ENCODE measurements around the gene KRTAP1-1. TPM values are rescaled to one million over a fixed set of nuclear protein-coding genes. Genes with fewer than 3 reads are reported as not detected.
"Not testable (repeated sequence)": the region's sequence is repeated elsewhere in the genome, so short reads cannot be mapped to it uniquely, and the experiment has no call there.

KRTAP1-1 gene
- total RNA-seq, 1 experiment from 2014 or later, result not detected

DNA sequence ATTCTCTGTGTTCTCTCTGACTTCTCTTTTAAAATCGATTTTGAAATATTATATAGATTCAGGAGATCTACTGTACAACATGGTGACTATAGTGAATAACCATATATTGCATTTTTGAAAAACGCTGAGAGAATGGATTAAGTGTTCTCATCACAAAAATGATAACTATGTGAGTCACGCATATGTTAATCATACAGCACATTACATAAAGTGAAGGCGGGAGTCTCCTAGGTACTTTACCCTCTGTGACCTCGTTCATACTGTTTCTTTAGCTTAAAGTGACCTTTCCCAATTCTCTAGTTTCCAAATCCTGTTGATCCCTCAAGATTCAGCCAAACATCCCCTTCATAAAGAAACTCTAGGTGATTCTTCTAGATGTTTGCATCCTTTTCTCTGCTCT is 38.4 kb downstream of the KRTAP1-1 start:
- Mint-ChIP-seq H3K36me3 (ENCODE audit: insufficient read depth, unreplicated experiment) (no peaks in the 10 kb centered on the region), H3K27ac (ENCODE audit: low read depth, unreplicated experiment) (no peak overlapping the region)

DNA sequence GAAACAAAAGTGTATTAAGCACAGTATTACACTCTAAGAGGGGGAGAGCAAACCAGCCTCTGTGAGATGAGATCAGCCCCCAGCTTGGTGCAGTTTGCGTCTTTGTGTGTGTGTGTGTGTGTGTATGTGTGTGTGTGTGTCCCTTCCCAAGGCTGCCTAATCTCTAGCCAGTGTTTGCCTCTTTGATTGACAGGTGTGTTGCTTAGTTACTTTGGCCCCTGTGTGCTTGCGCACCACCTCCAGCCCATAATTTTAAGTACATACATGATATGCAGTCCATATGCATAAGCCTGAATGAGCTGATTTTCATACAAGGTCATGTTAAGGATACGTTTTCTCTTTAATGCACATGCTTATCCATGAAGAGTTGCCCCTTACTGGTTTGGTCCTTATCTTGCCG is 39.5 kb downstream of the KRTAP1-1 start:
- Mint-ChIP-seq H3K9me3 (ENCODE audit: unreplicated experiment) (no peaks in the 10 kb centered on the region), H3K4me1 (ENCODE audit: insufficient read depth, unreplicated experiment) (peaks cover 18% of the 10 kb centered on the region), H3K27ac (ENCODE audit: low read depth, unreplicated experiment) (no peak overlapping the region), H3K36me3 (ENCODE audit: insufficient read depth, unreplicated experiment) (no peaks in the 10 kb centered on the region), H3K4me3 (ENCODE audit: unreplicated experiment) (no peak overlapping the region), H3K27me3 (ENCODE audit: insufficient read depth, unreplicated experiment) (no peaks in the 10 kb centered on the region)
- BruUV-seq (replicated peaks), result no TSS peak
- ChIA-PET POLR2A (no interaction called here), CTCF (no interaction called here)
- TF ChIP-seq, protein P1, sequence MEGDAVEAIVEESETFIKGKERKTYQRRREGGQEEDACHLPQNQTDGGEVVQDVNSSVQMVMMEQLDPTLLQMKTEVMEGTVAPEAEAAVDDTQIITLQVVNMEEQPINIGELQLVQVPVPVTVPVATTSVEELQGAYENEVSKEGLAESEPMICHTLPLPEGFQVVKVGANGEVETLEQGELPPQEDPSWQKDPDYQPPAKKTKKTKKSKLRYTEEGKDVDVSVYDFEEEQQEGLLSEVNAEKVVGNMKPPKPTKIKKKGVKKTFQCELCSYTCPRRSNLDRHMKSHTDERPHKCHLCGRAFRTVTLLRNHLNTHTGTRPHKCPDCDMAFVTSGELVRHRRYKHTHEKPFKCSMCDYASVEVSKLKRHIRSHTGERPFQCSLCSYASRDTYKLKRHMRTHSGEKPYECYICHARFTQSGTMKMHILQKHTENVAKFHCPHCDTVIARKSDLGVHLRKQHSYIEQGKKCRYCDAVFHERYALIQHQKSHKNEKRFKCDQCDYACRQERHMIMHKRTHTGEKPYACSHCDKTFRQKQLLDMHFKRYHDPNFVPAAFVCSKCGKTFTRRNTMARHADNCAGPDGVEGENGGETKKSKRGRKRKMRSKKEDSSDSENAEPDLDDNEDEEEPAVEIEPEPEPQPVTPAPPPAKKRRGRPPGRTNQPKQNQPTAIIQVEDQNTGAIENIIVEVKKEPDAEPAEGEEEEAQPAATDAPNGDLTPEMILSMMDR (IDR thresholded peaks at IDR 0.05; ENCODE audit: unreplicated experiment), result no peak
- DNase-seq (ENCODE audit: unreplicated experiment), result no peak
- intact Hi-C loops (cut with micrococcal nuclease), result no loop called here

More for the DNA sequence above, 38.4 kb downstream of the KRTAP1-1 start:
- ChIA-PET CTCF (no interaction called here), POLR2A (no interaction called here)
- no TSS peak for BruUV-seq (replicated peaks)
- TF ChIP-seq, protein P1 (IDR thresholded peaks at IDR 0.05; ENCODE audit: unreplicated experiment), result no peak
- no peak overlapping the region for H3K4me3 Mint-ChIP-seq (ENCODE audit: unreplicated experiment)
- intact Hi-C loops (cut with micrococcal nuclease), result no loop called here
- H3K9me3 Mint-ChIP-seq (ENCODE audit: unreplicated experiment), result no peaks in the 10 kb centered on the region
- DNase-seq (ENCODE audit: unreplicated experiment), result peak; percentile 50
- no peaks in the 10 kb centered on the region for H3K27me3 Mint-ChIP-seq (ENCODE audit: insufficient read depth, unreplicated experiment)
- peaks cover 18% of the 10 kb centered on the region for H3K4me1 Mint-ChIP-seq (ENCODE audit: insufficient read depth, unreplicated experiment)

DNA sequence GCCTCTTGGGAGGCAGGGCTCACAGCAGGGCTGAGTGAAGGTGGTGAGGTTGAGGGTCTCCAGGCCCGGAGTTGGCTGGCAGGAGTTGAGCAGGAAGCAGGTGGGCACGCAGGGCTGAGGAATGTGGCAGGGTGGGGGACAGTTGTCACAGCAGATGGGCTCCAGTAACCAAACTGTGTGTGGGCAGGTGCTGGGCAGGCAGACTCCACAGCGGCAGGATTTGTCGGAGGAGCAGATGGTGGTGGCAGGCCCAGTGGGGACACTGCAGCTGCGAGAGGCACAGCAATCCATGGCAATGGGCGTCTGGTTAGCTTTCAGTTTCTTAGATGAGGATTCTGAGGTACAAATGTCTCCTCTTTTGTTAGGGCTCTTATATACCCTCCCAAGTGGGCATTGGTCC is 41.7 kb downstream of the KRTAP1-1 start, which contains the start of gene KRTAP3-2:
Gene KRTAP3-2 (minus strand): TSS at position 344 of the 400 bp plus-strand sequence. CDS start 53 bp downstream, at position 291.
- DNase-seq (ENCODE audit: unreplicated experiment); H3K36me3 Mint-ChIP-seq (ENCODE audit: insufficient read depth, unreplicated experiment); POLR2A ChIA-PET; CTCF ChIA-PET; intact Hi-C loops (cut with micrococcal nuclease); H3K27ac Mint-ChIP-seq (ENCODE audit: low read depth, unreplicated experiment); H3K27me3 Mint-ChIP-seq (ENCODE audit: insufficient read depth, unreplicated experiment); H3K9me3 Mint-ChIP-seq (ENCODE audit: unreplicated experiment); H3K4me3 Mint-ChIP-seq (ENCODE audit: unreplicated experiment); BruUV-seq (replicated peaks): not testable (repeated sequence)
- H3K4me1 Mint-ChIP-seq (ENCODE audit: insufficient read depth, unreplicated experiment), result peaks cover 18% of the 10 kb centered on the region

DNA sequence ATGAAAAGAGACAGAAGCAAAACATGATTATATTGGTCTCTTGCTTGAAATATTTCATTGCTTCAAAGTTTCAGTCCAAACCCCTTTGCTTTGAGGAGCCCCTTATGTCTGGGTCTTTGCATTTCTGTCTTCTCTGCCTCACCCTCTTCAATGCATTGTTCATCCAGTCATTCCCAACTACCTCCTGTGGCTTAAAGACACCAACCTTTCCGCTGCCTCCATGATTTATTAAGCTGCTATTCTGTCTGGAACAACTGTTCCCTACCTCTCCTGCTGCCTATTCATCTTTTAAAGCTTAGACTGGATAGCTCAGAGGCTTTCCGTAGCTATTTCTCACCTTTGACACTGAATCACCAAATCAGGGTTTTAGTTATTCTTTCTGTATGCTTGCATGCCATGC is 43.9 kb downstream of the KRTAP1-1 start:
- Mint-ChIP-seq H3K4me3 (ENCODE audit: unreplicated experiment) (no peak overlapping the region), H3K27me3 (ENCODE audit: insufficient read depth, unreplicated experiment) (no peaks in the 10 kb centered on the region), H3K27ac (ENCODE audit: low read depth, unreplicated experiment) (no peak overlapping the region), H3K4me1 (ENCODE audit: insufficient read depth, unreplicated experiment) (peaks cover 3% of the 10 kb centered on the region), H3K9me3 (ENCODE audit: unreplicated experiment) (no peaks in the 10 kb centered on the region), H3K36me3 (ENCODE audit: insufficient read depth, unreplicated experiment) (no peaks in the 10 kb centered on the region)
- CTCF ChIA-PET, result no interaction called here
- intact Hi-C loops (cut with micrococcal nuclease), result no loop called here
- no peak for DNase-seq (ENCODE audit: unreplicated experiment)
- POLR2A ChIA-PET, result no interaction called here
- TF ChIP-seq, protein P1 (IDR thresholded peaks at IDR 0.05; ENCODE audit: unreplicated experiment), result no peak
- no TSS peak for BruUV-seq (replicated peaks)

DNA sequence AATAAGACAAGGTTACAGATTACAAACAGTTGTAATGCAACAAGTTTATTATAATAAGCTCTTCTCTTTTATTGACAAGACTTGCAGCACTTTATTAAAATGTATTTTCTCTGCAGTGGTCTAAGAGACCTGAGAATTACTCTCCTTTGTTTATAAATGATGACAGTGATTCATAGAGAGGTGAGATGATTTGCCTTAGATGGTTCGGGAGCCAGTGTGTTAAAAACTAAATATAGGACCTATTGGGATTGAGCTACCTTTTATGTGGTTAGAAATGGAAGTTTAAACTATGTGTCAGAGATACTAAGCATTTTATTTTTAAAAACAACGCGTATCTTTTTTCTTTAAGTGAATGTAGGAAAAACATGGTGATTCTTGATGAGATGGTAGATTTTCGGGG is 44.4 kb downstream of the KRTAP1-1 start:
- intact Hi-C loops (cut with micrococcal nuclease), result no loop called here
- H3K36me3 Mint-ChIP-seq (ENCODE audit: insufficient read depth, unreplicated experiment), result no peaks in the 10 kb centered on the region
- DNase-seq (ENCODE audit: unreplicated experiment), result no peak
- no peaks in the 10 kb centered on the region for H3K9me3 Mint-ChIP-seq (ENCODE audit: unreplicated experiment)
- TF ChIP-seq, protein P1 (IDR thresholded peaks at IDR 0.05; ENCODE audit: unreplicated experiment), result no peak
- no TSS peak for BruUV-seq (replicated peaks)
- H3K27ac Mint-ChIP-seq (ENCODE audit: low read depth, unreplicated experiment), result no peak overlapping the region
- H3K4me3 Mint-ChIP-seq (ENCODE audit: unreplicated experiment), result no peak overlapping the region
- ChIA-PET CTCF (no interaction called here), POLR2A (no interaction called here)
- no peaks in the 10 kb centered on the region for H3K4me1 Mint-ChIP-seq (ENCODE audit: insufficient read depth, unreplicated experiment)
- no peaks in the 10 kb centered on the region for H3K27me3 Mint-ChIP-seq (ENCODE audit: insufficient read depth, unreplicated experiment)
